ENCODE results near the gene HDAC1.

Gene HDAC1

DNA sequence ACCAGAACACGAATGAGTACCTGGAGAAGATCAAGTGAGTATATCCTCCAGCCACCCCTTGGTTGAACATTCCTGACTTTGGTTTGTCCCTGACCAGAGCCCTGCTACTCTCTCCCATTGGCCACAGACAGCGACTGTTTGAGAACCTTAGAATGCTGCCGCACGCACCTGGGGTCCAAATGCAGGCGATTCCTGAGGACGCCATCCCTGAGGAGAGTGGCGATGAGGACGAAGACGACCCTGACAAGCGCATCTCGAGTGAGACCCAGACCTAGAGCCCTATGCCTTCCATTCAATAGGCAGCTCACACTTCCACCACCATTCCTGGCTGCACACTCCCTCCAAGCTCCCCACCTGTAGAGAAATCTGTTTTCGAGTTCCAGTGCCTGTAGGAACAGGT is 39.7 kb downstream of the HDAC1 start:
- Histone ChIP-seq H3K36me3 (ENCODE audit: insufficient read depth, low read length) (peaks cover 17% of the 10 kb centered on the region; the same call in 1 of the 2 replicates), H3K4me1 (ENCODE audit: control insufficient read depth, insufficient read depth, low read length, unreplicated experiment) (peaks cover 8% of the 10 kb centered on the region), H3K27me3 (ENCODE audit: insufficient read depth, low read length) (no peaks in the 10 kb centered on the region), H2AFZ (ENCODE audit: low read length, unreplicated experiment) (no peak overlapping the region), H3K79me2 (ENCODE audit: control insufficient read depth, insufficient read depth, low read length, unreplicated experiment) (peaks cover 2% of the 10 kb centered on the region), H3K4me3 (ENCODE audit: low read depth, low read length) (no peak overlapping the region), H3K27ac (ENCODE audit: low read depth, low read length) (no peak overlapping the region)

DNA sequence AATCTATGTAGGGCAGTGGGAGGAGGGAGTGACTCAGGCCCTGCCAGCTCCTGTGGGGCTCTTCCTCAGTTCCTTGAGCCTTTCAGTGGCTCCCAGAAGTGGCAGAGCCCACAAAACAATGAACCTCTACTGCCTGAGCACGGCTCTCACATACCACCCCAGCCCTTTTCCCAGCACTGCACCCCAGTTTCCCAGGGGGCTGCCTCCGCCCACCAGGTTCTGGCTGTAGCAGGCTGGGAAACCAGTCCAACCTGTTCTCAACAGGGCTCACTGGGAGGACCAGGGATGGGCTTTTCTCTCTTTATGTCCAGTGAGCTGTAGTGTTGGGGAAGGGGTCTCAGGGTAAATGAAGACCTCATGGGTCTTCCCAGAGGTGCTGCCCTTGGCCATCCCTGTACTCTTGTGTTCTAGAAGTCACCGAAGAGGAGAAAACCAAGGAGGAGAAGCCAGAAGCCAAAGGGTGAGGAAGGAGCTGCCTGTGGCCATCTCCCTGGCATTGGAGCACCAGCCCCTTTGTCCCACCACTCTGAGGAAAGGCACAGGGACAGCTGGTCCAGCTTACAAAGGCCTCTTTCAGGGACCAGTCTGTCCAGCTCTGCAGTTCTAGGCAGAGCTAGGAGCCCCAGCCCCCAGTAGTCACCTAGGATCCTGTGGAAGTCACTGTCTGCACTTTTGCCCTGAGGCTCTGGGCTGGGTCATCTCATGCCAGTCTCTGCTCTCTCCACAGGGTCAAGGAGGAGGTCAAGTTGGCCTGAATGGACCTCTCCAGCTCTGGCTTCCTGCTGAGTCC is 40.6 kb downstream of the HDAC1 start:
- Histone ChIP-seq H3K36me3 (ENCODE audit: insufficient read depth, low read length) (peaks cover 17% of the 10 kb centered on the region; the same call in 1 of the 2 replicates), H2AFZ (ENCODE audit: low read length, unreplicated experiment) (no peak overlapping the region), H3K27me3 (ENCODE audit: insufficient read depth, low read length) (no peaks in the 10 kb centered on the region), H3K27ac (ENCODE audit: low read depth, low read length) (no peak overlapping the region), H3K79me2 (ENCODE audit: control insufficient read depth, insufficient read depth, low read length, unreplicated experiment) (peaks cover 2% of the 10 kb centered on the region), H3K4me3 (ENCODE audit: low read depth, low read length) (no peak overlapping the region), H3K4me1 (ENCODE audit: control insufficient read depth, insufficient read depth, low read length, unreplicated experiment) (peaks cover 16% of the 10 kb centered on the region)

DNA sequence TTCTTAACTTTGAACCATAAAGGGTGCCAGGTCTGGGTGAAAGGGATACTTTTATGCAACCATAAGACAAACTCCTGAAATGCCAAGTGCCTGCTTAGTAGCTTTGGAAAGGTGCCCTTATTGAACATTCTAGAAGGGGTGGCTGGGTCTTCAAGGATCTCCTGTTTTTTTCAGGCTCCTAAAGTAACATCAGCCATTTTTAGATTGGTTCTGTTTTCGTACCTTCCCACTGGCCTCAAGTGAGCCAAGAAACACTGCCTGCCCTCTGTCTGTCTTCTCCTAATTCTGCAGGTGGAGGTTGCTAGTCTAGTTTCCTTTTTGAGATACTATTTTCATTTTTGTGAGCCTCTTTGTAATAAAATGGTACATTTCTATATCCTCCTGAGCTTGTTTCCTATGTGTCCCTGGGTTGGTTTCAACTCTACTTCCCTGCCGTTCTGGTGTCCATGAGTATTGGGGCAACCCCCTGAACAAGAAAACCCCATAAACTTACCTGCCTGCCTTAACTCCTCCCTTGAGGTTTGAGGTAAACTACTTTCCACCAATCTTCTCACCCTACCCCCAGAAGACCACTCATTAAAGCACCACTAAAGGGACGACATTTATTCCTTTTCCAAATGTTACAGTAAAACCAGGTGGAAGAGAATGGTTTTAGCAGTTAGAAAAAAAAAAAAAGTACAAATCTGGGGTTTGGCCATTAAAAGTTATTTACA is 41.5 kb downstream of the HDAC1 start:
- Histone ChIP-seq H3K4me1 (ENCODE audit: control insufficient read depth, insufficient read depth, low read length, unreplicated experiment) (peaks cover 20% of the 10 kb centered on the region), H3K79me2 (ENCODE audit: control insufficient read depth, insufficient read depth, low read length, unreplicated experiment) (peaks cover 2% of the 10 kb centered on the region), H3K27ac (ENCODE audit: low read depth, low read length) (no peak overlapping the region), H3K36me3 (ENCODE audit: insufficient read depth, low read length) (peaks cover 17% of the 10 kb centered on the region; the same call in 1 of the 2 replicates), H2AFZ (ENCODE audit: low read length, unreplicated experiment) (no peak overlapping the region), H3K27me3 (ENCODE audit: insufficient read depth, low read length) (no peaks in the 10 kb centered on the region), H3K4me3 (ENCODE audit: low read depth, low read length) (no peak overlapping the region)

DNA sequence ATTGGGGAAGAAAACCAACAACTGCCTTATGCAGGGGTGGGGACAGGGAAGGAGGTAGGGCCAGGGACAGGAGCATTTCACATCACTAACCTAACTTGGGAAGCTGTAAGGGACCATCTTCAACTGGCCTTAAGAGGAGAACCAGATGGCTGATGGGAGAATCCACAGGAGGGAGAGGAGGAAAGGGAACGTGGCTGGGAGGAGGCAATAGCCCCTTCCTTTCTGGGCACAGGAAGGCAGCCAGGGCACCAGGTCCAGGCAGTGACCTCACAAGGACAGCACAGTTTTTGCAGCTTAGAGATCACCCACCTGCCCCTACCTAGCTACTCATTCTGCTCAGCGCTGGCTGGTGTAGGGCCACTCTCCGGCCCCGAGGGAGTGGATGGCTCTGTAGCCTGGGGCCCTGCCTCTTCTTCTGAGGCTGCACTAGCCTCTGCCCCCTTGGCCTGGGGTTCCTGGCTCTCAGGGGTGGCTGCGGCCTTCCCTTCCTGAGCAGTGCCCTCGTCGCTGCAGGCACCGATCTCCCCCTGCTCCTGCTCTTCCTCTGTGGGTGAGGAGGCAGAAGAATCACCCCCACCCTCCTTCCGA is 42.5 kb downstream of the HDAC1 start:
- H3K36me3 ChIP-seq (ENCODE audit: insufficient read depth, low read length): peaks cover 16% of the 10 kb centered on the region; the same call in 1 of the 2 replicates
- no peaks in the 10 kb centered on the region for H3K27me3 ChIP-seq (ENCODE audit: insufficient read depth, low read length)
- no peak overlapping the region for H3K27ac ChIP-seq (ENCODE audit: low read depth, low read length)
- peaks cover 2% of the 10 kb centered on the region for H3K79me2 ChIP-seq (ENCODE audit: control insufficient read depth, insufficient read depth, low read length, unreplicated experiment)
- no peak overlapping the region for H2AFZ ChIP-seq (ENCODE audit: low read length, unreplicated experiment)
- H3K4me1 ChIP-seq (ENCODE audit: control insufficient read depth, insufficient read depth, low read length, unreplicated experiment): peaks cover 20% of the 10 kb centered on the region
- H3K4me3 ChIP-seq (ENCODE audit: low read depth, low read length): peak overlapping the region; percentile 89

DNA sequence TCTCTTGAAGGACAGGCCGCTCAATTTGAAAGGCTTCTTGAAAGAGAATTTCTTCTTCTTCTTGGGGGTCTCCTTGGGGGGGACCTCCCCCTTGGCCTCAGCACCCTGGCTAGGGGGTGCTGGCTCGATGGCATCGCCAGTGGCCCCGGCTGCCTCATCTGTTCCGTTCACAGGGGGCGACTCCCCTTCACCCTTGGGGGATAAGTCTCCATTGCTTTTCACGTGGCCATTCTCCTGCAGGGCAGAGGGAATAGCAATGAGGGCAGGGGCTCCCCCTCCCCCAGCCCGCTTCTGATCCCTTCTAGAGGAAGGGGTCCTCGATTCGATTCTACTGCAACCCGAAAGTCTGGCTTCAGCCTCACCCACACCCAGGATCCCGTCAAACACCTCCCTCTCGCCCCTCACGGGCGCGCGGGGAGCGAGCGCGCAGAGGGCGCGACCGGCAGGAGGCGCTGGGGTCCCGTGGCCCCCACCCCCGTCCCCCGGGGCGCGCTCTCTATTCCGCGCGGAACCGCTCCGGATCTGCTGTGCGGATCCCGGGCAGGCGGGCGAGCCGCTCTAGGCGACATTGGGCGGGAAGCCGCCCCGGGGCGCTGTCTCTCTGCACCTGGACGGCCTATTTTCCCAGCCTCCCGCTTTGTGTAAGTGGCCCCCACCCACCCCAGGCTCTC is 43.1 kb downstream of the HDAC1 start:
- Histone ChIP-seq H3K4me3 (ENCODE audit: low read depth, low read length) (peak overlapping the region; percentile 89), H3K27ac (ENCODE audit: low read depth, low read length) (no peak overlapping the region), H3K27me3 (ENCODE audit: insufficient read depth, low read length) (no peaks in the 10 kb centered on the region), H2AFZ (ENCODE audit: low read length, unreplicated experiment) (no peak overlapping the region), H3K36me3 (ENCODE audit: insufficient read depth, low read length) (peaks cover 10% of the 10 kb centered on the region; the same call in 1 of the 2 replicates), H3K4me1 (ENCODE audit: control insufficient read depth, insufficient read depth, low read length, unreplicated experiment) (peaks cover 24% of the 10 kb centered on the region), H3K79me2 (ENCODE audit: control insufficient read depth, insufficient read depth, low read length, unreplicated experiment) (peaks cover 2% of the 10 kb centered on the region)

DNA sequence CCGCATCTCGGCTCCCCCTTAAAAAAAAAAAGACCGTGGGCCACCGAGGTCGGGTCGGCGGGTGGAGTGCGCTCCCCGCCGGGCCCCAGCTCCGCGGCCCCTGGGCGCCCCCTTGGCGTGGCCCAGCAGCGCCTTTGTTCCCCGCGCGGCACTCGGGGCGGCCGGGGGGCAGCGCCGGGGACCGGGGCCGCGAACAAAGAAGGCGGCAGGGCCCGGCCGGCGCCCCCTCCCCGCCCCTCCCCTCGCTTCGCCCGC is 43.6 kb downstream of the HDAC1 start:
- no peaks in the 10 kb centered on the region for H3K27me3 ChIP-seq (ENCODE audit: insufficient read depth, low read length)
- H2AFZ ChIP-seq (ENCODE audit: low read length, unreplicated experiment): no peak overlapping the region

DNA sequence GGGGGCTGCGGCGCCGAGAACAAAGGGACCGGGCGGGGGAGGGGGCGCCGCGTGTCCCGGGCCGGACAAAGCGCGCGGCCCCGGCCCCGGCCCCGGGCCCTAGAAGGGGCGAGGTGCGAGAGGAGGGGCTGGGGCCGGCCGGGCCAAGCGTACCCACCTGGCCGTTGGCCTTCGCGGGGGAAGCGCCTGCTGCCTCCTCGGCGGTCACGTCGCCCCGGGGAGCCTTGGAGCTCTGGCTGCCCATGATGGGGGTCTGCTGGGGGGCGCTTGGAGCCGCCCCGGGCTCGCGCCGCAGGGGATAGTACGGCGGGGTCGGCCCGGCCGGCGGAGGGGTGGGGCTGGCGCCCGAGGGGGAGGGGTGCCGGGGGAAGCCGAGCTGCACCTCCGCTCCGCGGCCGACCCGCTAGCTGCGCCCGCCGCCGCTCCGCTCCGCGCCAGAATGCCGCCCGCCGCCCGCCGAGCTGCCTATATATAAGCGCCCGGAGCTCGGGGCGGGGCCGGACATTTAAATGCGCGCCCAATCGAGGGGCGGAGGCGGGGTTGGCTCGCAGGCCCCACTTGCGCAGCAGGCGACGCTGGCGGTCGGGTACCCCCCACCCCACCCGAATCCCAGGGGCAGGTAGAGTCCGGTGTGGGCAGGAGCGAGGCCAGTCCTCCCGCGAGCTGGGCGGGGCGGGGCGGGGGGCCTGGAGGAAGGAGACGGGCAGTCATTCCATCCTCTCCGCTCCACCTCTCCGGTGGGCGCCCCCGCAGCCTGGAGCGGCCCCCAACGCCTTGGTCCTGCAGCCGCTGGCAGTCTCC is 44.1 kb downstream of the HDAC1 start, which contains the start of gene MARCKSL1:
MARCKSL1 (minus strand) TSS at position 444 of the 801 bp plus-strand sequence; CDS start at position 244, 200 bp downstream.
- Histone ChIP-seq H3K79me2 (ENCODE audit: control insufficient read depth, insufficient read depth, low read length, unreplicated experiment) (peaks cover 2% of the 10 kb centered on the region), H3K27ac (ENCODE audit: low read depth, low read length) (no peak within 1 kb of the TSS), H3K4me1 (ENCODE audit: control insufficient read depth, insufficient read depth, low read length, unreplicated experiment) (peaks cover 25% of the 10 kb centered on the region), H3K4me3 (ENCODE audit: low read depth, low read length) (peak within 1 kb of the TSS; percentile 89), H2AFZ (ENCODE audit: low read length, unreplicated experiment) (no peak within 1 kb of the TSS), H3K36me3 (ENCODE audit: insufficient read depth, low read length) (peaks cover 10% of the 10 kb centered on the region; the same call in 1 of the 2 replicates), H3K27me3 (ENCODE audit: insufficient read depth, low read length) (no peaks in the 10 kb centered on the region)

More for the DNA sequence above, 43.6 kb downstream of the HDAC1 start:
- Histone ChIP-seq H3K4me3 (ENCODE audit: low read depth, low read length) (peak overlapping the region; percentile 89), H3K36me3 (ENCODE audit: insufficient read depth, low read length) (peaks cover 10% of the 10 kb centered on the region; the same call in 1 of the 2 replicates), H3K79me2 (ENCODE audit: control insufficient read depth, insufficient read depth, low read length, unreplicated experiment) (peaks cover 2% of the 10 kb centered on the region), H3K27ac (ENCODE audit: low read depth, low read length) (no peak overlapping the region), H3K4me1 (ENCODE audit: control insufficient read depth, insufficient read depth, low read length, unreplicated experiment) (peaks cover 25% of the 10 kb centered on the region)

DNA sequence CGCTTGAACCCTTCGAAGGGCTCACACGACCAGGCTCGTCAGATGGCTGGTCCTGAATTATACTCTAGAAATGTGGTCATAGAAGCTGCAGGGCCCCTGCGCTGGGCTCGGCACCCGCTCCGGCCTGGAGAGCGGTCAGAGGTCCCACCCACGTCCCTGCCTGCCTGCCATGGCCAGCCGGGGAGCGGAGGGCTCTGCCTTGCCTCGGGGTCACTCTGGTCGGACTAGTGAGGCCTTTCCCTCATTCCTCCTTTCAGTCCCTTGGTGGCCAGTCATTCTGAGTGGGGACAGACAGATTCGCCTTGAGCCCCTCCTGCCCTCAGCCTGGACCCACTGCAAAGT is 44.7 kb downstream of the HDAC1 start:
- H2AFZ ChIP-seq (ENCODE audit: low read length, unreplicated experiment): no peak overlapping the region
- H3K79me2 ChIP-seq (ENCODE audit: control insufficient read depth, insufficient read depth, low read length, unreplicated experiment): peaks cover 2% of the 10 kb centered on the region
- H3K4me3 ChIP-seq (ENCODE audit: low read depth, low read length): peak overlapping the region; percentile 89
- H3K27ac ChIP-seq (ENCODE audit: low read depth, low read length): no peak overlapping the region
- H3K4me1 ChIP-seq (ENCODE audit: control insufficient read depth, insufficient read depth, low read length, unreplicated experiment): peaks cover 25% of the 10 kb centered on the region
- no peaks in the 10 kb centered on the region for H3K27me3 ChIP-seq (ENCODE audit: insufficient read depth, low read length)
- peaks cover 10% of the 10 kb centered on the region; the same call in 1 of the 2 replicates for H3K36me3 ChIP-seq (ENCODE audit: insufficient read depth, low read length)

DNA sequence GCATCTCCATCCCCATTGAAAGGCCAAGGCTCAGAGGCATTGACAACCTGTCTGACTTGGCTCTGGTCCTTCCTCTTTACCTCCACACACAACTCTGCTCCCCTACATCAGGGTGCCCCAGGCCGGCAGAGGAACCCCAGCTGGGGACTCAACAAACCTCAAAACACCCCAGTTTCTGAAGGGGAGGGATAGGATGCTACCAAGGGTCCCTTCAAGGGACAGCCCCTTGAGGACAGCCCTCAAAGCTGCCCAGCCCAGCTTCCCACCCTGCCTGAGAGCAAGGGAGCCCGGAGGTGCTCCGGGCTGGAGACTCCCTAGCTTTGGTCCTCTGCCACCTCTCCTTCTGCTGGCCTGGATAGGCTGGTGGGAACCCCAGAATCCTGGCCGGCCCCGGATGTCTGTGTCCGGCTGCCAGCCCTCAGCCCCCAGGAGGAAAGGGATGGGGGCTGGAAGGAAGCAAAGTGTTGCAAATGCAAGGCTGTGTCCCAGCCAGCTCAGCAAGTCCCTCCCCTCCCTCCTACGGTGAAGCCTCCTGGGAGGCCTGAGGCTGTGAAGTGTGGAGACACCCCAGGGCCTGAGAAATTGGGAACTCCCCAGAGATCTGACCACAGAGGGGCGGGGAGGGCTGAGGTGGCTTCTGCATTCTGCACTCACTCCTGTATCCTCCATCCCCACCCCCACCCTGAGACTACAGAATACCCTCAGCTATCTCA is 45.2 kb downstream of the HDAC1 start:
- Histone ChIP-seq H3K27ac (ENCODE audit: low read depth, low read length) (no peak overlapping the region), H3K4me3 (ENCODE audit: low read depth, low read length) (no peak overlapping the region), H3K36me3 (ENCODE audit: insufficient read depth, low read length) (peaks cover 10% of the 10 kb centered on the region; the same call in 1 of the 2 replicates), H3K4me1 (ENCODE audit: control insufficient read depth, insufficient read depth, low read length, unreplicated experiment) (peaks cover 25% of the 10 kb centered on the region), H2AFZ (ENCODE audit: low read length, unreplicated experiment) (no peak overlapping the region), H3K27me3 (ENCODE audit: insufficient read depth, low read length) (no peaks in the 10 kb centered on the region), H3K79me2 (ENCODE audit: control insufficient read depth, insufficient read depth, low read length, unreplicated experiment) (peaks cover 2% of the 10 kb centered on the region)
